ENCODE results near the gene EEF2K.

DNA sequence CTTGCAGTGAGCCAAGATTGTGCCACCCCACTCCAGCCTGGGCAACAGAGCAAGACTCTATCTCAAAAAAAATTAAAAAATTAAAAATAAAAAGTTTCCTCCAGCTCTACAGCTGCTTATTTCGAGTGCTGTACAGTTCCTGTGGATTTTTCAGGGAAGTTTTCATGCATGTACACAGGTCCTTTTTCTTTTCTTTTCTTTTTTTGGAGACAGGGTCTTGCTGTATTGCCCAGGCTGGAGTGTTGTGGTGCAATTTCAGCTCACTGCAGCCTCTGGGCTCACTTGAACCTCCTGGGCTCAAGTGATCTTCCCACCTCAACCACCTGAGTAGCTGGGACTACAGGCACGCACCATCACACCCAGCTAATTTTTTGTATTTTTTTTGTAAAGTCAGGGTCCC lies 15.9 kb downstream of the EEF2K start:
- no peak for TF ChIP-seq CTCF (CRISPR knock-in tag; IDR thresholded peaks at IDR 0.05)
- no peak for TF ChIP-seq EZH2 (conservative IDR thresholded peaks at IDR 0.05; ENCODE audit: low read depth, low read length)
- no peak for TF ChIP-seq CEBPB (IDR thresholded peaks at IDR 0.05; ENCODE audit: borderline replicate concordance, low read depth, low read length)
- TF ChIP-seq PRPF4 (IDR thresholded peaks at IDR 0.05; ENCODE audit: low read depth, low read length, poor library complexity, severe bottlenecking), result no peak
- TF ChIP-seq ZNF780A (CRISPR knock-in tag; IDR thresholded peaks at IDR 0.05), result no peak
- no peak for TF ChIP-seq STAT6 (CRISPR knock-in tag; IDR thresholded peaks at IDR 0.05; ENCODE audit: borderline replicate concordance)

Data from HepG2 (cell line).